HL-60/S4 treated with retinoic acid at 250 ng/mL for 4 days and 3 days (cell line): ENCODE data around the gene CEACAM3.

Experiments
- in situ Hi-C: fragments of 300-500 bp; cut with MboI; formaldehyde crosslinking; loops from 2 replicates; pipeline ENCODE4 v1.7.0; 2022; ENCODE audit warnings: low sequenced_read_pairs

Gene CEACAM3

GRCh38 chr19:41792513-41793413 is 3.6 kb upstream of the CEACAM3 start:
- in situ Hi-C loops: no loop called here

GRCh38 chr19:41793414-41793727 is 3.0 kb upstream of the CEACAM3 start:
- in situ Hi-C loops: no loop called here

GRCh38 chr19:41795031-41795461 is 1.3 kb upstream of the CEACAM3 start:
- in situ Hi-C loops: no loop called here

GRCh38 chr19:41796901-41797300 is 514 bp downstream of the CEACAM3 start:
- in situ Hi-C loops: no loop called here

DNA sequence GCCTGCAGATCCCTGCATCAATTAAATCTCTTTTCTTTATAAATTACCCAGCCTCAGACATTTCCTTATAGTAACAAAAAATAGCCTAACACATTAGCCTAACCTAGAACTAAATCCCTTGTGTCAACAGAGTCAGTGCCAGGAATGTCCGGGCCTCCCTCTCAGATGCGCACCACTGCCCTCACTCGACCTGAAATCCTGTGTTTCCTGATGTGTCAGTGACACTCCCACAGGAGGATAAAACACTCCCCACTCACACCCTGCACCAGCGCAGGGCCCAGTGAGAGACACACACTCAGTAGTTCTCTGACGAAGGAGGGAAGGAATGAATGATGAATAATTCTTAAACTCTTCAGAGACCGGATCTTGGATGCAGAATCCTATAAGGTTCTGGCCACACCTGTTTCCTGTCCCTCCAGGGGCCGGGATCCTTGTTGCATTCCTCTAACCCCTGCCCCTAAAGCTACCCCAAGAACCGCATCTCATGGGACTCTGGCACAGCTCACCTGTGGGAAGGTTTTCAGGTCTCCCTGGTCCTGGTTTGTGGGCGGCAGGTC is 3.1 kb downstream of the CEACAM3 start:
- in situ Hi-C loops: no loop called here

DNA sequence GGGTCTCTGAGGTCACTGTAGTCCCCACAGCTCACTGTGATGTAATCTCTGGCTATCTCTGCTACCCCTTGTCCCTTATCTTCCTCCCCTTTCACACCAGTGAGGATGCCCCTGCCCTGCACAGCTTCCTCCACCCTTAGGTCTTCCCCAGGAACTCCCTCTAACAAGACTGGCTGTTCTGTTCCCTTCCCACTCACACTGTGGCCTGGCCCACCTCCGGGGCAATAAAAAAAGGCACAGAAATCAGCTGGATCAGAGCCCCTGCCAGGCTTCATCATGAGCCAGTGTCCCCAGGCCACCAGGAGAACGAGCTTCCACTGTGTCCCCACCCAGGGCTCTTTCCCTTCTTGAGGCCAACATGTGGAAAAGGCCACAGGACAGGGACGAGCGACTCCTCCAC is 4.6 kb downstream of the CEACAM3 start:
- in situ Hi-C loops: no loop called here

- in situ Hi-C loops: no loop called here
Observed at GRCh38 chr19:41801792-41802211, 5.4 kb downstream of the CEACAM3 start.

DNA sequence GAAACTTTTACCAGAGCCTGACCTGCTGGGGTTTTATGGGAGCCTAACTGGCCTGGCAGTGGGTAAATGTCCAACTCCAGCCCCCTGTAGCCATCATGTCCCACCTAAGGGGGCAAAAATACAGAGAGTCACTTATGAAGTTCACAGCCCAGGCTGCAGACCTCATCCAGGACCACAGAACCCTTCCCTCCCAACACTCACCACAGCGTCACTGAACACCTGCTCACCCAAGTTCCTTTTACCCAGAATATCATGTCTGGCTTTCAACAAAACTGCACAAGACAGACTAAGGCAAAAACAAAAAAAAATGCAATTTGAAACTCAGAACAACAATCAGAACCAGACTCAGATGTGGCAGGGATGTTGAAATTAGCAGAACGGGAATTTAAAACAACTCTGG is 6.4 kb downstream of the CEACAM3 start:
- in situ Hi-C loops: no loop called here

- in situ Hi-C loops: no loop called here
Observed at GRCh38 chr19:41804336-41804735, 7.9 kb downstream of the CEACAM3 start.

- in situ Hi-C loops: no loop called here
Observed at GRCh38 chr19:41807176-41807575, 10.8 kb downstream of the CEACAM3 start.

DNA sequence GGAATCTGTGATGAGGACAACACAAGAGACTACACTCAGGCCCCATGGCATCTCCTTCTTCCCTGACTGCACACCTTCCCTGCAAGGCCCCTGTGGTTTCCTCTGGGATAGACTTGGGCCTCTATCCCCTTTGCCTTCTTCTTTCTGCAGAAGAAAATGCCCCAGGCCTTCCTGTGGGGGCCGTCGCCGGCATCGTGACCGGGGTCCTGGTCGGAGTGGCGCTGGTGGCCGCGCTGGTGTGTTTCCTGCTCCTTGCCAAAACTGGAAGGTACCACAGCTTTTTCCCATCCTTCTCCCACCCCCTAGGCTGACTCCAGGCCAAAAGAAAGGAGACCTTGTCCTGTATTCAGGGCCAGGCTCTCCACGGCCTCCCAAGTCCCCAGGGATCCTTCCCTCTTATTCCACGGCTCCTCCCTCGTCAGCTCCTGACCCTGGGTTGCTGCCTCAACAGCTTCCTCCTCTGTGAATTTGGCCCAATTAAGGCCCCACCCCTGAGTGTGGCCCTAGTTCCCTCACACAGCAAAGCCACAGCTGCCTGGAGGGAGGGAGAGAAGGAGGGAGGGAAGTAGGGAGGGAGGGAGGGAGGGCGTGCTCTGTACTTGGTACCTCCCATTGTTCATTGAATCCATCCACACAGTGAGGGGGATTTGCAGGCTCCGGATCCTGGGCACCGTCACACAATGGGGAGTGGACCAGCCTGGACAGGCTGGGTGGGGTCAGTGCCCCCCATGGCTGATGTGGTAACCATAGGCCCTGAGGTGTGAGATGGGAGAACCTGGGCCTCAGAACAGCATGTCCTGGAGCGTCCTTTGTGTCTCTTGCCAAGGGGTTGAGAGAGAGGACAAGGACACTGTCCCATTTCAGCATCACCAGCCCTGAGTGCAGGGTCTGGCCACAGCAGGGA is 12.5 kb downstream of the CEACAM3 start:
- in situ Hi-C loops: no loop called here

GRCh38 chr19:41810301-41810700 is 13.9 kb downstream of the CEACAM3 start:
- in situ Hi-C loops: no loop called here

DNA sequence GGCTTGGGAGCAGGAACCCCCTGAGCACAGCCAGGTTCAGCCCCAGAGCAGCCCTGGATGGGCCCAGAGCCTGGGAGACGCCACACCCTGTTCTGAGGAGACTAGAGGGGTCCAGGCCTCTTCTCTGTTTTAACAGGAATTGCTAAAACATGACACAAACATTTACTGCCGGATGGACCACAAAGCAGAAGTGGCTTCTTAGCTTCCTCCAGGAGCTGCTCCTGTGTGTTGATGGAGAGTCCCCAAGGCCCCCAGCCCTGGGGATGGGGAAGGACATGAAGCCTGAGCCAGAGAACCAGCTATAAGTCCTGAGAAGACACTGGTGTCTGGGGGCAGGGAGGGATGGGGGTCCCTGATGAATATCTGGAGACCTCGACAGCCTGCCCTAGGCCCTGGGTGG is 14.6 kb downstream of the CEACAM3 start:
- in situ Hi-C loops: no loop called here

GRCh38 chr19:41811981-41812380 is 15.6 kb downstream of the CEACAM3 start:
- in situ Hi-C loops: no loop called here

- in situ Hi-C loops: no loop called here
Observed at GRCh38 chr19:41813911-41814310, 17.5 kb downstream of the CEACAM3 start.

DNA sequence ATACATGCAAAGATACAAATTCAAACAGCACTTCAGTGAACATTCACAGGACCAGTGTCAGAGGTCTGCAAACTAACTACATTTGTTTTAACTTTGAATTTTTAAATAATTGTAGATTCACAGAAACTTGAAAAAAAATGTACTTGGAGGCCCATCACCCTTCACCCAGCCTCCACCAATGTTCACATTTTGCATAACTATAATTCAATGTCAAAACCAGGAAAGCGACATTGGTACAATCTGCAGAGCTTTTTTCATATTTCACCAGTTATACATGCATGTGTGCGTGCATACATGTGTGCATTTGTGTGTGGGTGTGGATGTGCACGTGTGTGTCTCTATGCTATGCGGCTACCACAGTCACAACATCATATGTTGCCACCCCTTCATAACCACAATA is 18.9 kb downstream of the CEACAM3 start:
- in situ Hi-C loops: no loop called here

GRCh38 chr19:41816761-41817160 is 20.4 kb downstream of the CEACAM3 start:
- in situ Hi-C loops: no loop called here

GRCh38 chr19:41821003-41821735 is 24.8 kb downstream of the CEACAM3 start:
- in situ Hi-C loops: no loop called here

DNA sequence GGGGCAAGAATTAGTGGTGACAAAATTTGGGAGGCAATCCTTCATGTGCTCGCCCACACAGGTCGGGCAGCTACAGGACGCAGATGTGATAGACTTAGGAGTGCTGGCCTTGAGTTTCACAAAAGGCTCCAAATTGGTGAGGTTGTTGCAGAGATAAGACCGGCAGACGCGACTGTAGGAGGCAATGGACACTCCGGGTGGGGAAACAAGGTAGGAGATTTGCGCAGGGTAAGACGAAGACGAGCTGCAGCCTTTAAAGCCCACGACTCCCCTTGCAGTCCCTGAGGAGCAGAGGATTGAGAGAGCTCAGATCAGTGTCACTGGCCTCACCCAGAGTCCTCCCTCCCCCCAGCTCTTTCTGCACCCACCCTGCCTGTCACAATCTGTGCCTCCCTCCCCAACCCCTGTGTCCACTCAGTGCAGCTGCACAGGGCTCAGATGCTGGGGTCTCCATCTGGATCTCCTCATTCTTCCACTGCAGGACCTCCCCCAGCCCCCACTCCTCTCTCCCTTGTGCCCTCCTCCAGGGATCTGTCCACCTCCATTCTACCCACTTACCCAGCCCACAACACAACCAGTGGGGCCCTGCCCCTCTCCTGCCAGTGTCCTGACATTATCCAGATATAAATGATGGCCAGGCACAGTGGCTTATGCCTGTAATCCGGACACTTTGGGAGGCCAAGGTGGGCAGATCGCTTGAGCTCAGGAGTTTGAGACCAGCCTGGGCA is 41.8 kb downstream of the CEACAM3 start:
- in situ Hi-C loops: no loop called here

DNA sequence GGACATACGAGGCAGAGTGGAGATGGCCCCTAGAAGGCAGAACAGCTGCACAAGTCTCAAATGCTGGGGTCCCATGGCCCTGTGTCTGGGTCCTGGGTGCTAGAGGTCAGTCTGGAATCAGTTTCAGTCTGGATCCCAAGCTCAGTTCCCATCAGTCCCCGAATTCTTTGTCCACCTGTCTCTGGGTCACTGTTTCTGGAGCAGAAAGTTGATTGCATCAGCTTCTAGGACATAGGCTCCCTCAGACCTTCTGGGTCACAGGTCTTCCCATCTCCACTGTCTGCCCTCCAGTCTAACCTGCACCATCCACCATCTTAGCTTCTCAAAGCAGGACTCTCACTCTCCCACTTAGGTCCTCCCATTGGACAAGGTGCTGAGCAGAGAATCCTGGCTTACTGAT is 42.8 kb downstream of the CEACAM3 start:
- in situ Hi-C loops: no loop called here
